ENCODE data around the gene PEMT. TPM values are rescaled to one million over a fixed set of nuclear protein-coding genes. Genes with fewer than 3 reads are reported as not detected.

The PEMT gene
- total and polyA plus RNA-seq, 2 experiments from 2014 or later, result 54.8 to 55.2 TPM

- Histone ChIP-seq H3K27ac (ENCODE audit: low read depth) (no peak overlapping the region), H3K79me2 (replicated peaks; ENCODE audit: insufficient read depth) (peaks cover 55% of the 10 kb centered on the region), H3K4me2 (no peak overlapping the region), H3K4me3 (no peak overlapping the region), H3K36me3 (ENCODE audit: insufficient read depth) (no peaks in the 10 kb centered on the region), H3K9me2 (ENCODE audit: insufficient read depth) (no peaks in the 10 kb centered on the region), H3K27me3 (ENCODE audit: insufficient read depth) (no peaks in the 10 kb centered on the region), H3F3A (replicated peaks; ENCODE audit: low read depth) (no peaks in the 10 kb centered on the region), H4K20me1 (replicated peaks; ENCODE audit: insufficient read depth) (no peaks in the 10 kb centered on the region), H3K4me1 (ENCODE audit: insufficient read depth) (peaks cover 4% of the 10 kb centered on the region; the same call in 1 of the 2 replicates), H2AFZ (no peak overlapping the region)
- ATAC-seq (no peak), DNase-seq (ENCODE audit: low spot score) (no peak)
- H3K27me3 Mint-ChIP-seq (ENCODE audit: insufficient read depth, low read depth, poor library complexity), result peaks cover 11% of the 10 kb centered on the region
- H3K36me3 Mint-ChIP-seq (ENCODE audit: low read depth), result no peaks in the 10 kb centered on the region; the same call in 2 of the 3 replicates
- H3K27ac Mint-ChIP-seq, result no peak overlapping the region
- H3K4me3 Mint-ChIP-seq, result no peak overlapping the region
- H3K9me3 Mint-ChIP-seq, result no peaks in the 10 kb centered on the region
- H3K4me1 Mint-ChIP-seq, result peaks cover 16% of the 10 kb centered on the region
- TF ChIP-seq REST (IDR thresholded peaks at IDR 0.05; ENCODE audit: unreplicated experiment) (no peak), ETS1 (IDR thresholded peaks at IDR 0.05) (no peak), NANOG (IDR thresholded peaks at IDR 0.05; ENCODE audit: borderline replicate concordance) (no peak), ZNF462 (CRISPR knock-in tag; IDR thresholded peaks at IDR 0.05) (no peak), JUNB (IDR thresholded peaks at IDR 0.05; ENCODE audit: unreplicated experiment) (no peak), EZH2phosphoT487 (IDR thresholded peaks at IDR 0.05; ENCODE audit: unreplicated experiment) (no peak), EZH2 (IDR thresholded peaks at IDR 0.05; ENCODE audit: low read depth, unreplicated experiment) (no peak), CTCF (conservative IDR thresholded peaks at IDR 0.05; ENCODE audit: low read depth in 2 of 2) (no peak), CREB1 (CRISPR knock-in tag; IDR thresholded peaks at IDR 0.05; ENCODE audit: low read depth) (no peak), POLR2AphosphoS5 (IDR thresholded peaks at IDR 0.05; ENCODE audit: low read depth) (no peak), STAT1 (IDR thresholded peaks at IDR 0.05; ENCODE audit: unreplicated experiment) (no peak), ZNF331 (CRISPR knock-in tag; IDR thresholded peaks at IDR 0.05; ENCODE audit: low read depth) (no peak)
Measured at GRCh38 chr17:17587614-17588337, 3.7 kb downstream of the PEMT start.
